ENCODE data around the gene IFI35. TPM values are rescaled to one million over a fixed set of nuclear protein-coding genes. Genes with fewer than 3 reads are reported as not detected.

IFI35 gene
- total and polyA plus RNA-seq, 2 of the 8 experiments (the other 6 are each of a cell fraction or from before 2014, with no cell fraction given), result 2.5 to 4.7 TPM

DNA sequence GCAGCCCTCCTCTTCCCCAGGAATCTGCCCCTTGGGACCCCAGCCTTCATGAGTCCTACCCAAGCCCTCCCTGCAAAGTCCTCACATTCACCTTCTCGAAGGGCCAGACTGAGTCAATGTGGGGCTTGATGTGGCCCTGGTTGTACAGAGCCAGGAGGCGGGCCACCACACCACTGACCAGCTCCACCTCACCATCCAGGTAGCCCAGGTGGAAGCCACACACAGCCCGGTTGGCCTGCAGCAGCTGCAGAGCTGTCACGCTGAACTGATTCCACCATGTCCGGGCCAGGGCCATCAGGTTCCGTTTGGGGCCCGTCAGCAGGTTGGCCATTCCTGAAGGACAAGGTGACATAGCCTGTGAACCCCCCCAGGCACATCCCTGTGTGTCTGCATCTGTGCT lies 9.6 kb downstream of the IFI35 start (continued):
- no peak for TF ChIP-seq GTF2F1 (IDR thresholded peaks at IDR 0.05; ENCODE audit: borderline replicate concordance, low read depth, low read length)
- no peak for TF ChIP-seq EZH2 (IDR thresholded peaks at IDR 0.05; ENCODE audit: low read depth, low read length, severe bottlenecking)
- TF ChIP-seq ZNF274 (IDR thresholded peaks at IDR 0.05; ENCODE audit: borderline replicate concordance, extremely low read depth, low read length), result no peak

Data from H1 (cell line).